HG03520 (cell line): ENCODE measurements around the gene STUB1.

Experiments used
- ATAC-seq: cut with Tn5 transposase; IDR thresholded peaks from one replicate; pipeline ENCODE4 v1.9.1; 2021; ENCODE audit warnings: mild to moderate bottlenecking, moderate library complexity; ENCODE audit not compliant: unreplicated experiment

STUB1 gene

DNA sequence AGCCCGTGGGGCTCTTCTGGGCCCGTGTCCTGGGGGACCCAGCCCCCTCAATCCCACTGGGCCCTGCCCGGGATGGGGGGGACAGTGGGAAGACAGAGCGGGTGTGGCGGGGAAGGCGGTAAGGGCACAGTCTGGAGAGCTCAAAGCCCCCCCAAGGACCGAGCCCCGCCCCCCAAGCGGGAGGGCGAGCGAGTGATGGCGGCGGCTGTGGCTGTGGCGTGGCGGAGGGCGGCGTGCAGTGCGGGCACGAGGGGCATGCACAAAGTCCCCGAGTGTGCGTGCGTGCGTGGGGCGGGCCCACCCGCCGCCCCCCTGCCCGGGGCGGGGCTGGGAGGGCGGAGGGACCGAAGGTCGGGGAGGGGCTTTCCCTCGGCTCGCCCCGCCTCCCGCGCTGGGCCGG is 13.6 kb downstream of the STUB1 start:
- ATAC-seq = no peak

GRCh38 chr16:694187-694862 is 14.1 kb downstream of the STUB1 start:
- ATAC-seq = no peak

- no peak for ATAC-seq
These were observed 14.7 kb downstream of the STUB1 start for GRCh38 chr16:694863-695354.

GRCh38 chr16:695355-696089 is 15.3 kb downstream of the STUB1 start:
- ATAC-seq = no peak

DNA sequence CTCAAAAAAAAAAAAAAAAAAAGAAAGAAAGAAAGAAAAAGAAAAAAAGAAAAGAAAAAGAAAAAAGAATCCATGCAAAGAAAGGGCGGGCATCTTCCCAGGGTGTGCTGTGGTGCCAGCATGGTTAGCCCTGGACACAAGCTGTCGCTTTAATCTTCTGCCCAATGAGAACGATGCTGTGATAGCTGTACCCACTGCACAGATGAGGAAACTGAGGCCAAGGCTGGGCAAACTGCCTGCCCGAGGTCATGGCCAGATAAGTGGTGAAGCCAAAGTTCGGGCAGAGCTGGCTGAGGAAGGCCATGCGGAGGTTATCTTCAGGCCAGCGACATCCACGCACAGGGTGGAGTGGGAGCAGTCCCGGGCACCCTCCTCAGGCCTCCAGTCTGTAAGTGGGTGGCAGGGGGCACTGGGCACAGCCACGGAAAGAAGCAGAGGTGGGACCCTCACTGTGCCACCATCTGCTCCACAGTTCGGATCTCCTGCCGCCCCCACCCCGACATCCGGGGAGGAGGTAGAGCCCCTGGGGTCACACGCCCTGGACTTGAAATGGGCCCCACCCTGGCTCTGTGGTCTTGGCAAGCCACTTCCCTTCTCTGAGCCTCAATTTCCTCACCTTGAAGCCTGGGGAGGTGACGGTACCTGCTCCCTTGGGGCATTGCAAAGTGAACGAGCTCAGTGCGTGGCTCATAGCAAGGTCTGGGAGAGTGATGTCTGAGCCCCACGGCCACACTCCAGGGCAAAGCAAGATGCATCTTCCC is 18.9 kb downstream of the STUB1 start:
- ATAC-seq = no peak

GRCh38 chr16:700684-701584 is 20.7 kb downstream of the STUB1 start:
- no peak for ATAC-seq

- ATAC-seq = no peak
These were observed 22.1 kb downstream of the STUB1 start for GRCh38 chr16:702341-702740.

DNA sequence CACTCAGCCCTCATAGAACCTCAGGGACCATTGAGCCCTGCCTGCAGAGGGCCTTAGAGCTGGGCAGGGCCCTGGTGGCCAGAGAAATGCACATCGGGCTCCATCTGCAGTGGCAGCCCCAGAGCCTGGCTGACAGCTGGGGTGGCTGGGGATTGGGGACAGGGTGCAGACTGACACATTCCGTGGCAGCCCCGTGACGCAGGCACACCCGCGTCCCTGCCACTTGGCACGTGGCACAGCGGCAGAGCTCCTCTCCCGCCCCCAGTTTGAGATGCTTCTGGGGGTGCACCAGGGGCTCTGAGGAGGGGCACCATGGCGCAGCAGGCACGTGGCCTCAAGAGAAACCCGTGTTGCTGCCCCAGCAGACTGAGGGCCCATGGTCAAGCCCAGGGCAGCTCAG is 23.2 kb downstream of the STUB1 start:
- no peak for ATAC-seq

DNA sequence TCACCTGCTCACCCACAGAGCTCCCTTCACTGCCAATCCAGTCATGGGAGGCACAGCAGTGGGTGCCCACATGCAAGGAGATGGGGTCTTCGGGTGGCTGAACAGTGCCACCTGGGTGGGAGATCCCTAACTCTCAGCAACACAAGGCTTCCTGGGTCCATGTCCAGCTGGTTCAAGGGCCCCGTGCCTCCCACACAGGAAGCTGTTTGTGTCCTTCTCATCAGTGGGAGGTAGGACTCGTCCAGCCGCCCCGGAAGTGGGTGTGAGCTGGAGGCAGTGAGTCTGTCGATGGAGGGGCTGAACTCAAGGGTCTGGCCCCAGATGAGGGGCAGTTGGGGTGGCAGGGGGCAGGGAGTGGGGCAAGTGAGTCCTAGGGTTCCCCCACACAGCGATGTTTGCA is 23.8 kb downstream of the STUB1 start:
- ATAC-seq = no peak

GRCh38 chr16:704552-705380 is 24.6 kb downstream of the STUB1 start:
- no peak for ATAC-seq

DNA sequence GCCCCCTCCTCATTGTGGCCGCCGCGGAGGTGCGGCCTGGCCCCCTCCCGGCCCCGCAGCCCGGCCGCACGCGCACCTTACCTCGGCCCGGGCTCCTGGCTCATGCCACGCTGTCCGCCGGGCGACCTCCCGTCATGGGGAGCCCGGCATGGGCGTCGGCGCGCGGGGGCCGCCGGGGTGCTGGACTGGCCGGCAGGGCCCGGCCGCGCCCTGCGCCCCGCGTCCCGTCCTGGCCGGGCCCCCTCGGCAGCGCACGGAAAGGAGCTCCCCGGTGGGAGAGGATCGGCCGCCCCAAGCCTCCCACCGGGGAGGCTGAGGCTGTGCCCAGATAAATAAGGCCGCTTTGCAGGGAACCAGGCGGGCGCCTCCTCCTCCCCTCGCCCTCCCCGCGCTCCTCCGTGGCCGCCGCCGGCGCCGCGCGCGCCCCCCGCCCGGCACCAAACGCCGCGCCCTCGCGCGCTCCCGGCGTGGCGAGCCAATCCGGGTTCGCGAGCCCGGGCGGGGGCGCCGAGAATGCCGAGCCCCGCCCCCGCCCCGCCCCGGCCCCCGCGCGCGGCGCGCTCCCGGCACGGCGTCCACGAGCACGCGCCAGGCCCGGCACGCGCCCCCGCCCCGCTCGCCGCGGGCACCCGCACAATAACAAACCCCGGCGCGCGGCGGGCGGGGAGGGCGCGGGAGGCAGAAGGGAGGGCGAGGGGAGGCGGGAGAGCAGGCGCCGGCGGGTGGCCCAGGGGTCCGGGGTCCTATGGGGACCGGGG is 25.4 kb downstream of the STUB1 start, which contains the start of gene FBXL16:
Gene FBXL16, minus strand, starts transcription at position 371 of the 758 bp plus-strand sequence. CDS start 8,396 bp downstream, outside the sequence.
- no peak for ATAC-seq

GRCh38 chr16:706189-707061 is 26.2 kb downstream of the STUB1 start:
- no peak for ATAC-seq

GRCh38 chr16:707062-707538 is 26.9 kb downstream of the STUB1 start:
- no peak for ATAC-seq

DNA sequence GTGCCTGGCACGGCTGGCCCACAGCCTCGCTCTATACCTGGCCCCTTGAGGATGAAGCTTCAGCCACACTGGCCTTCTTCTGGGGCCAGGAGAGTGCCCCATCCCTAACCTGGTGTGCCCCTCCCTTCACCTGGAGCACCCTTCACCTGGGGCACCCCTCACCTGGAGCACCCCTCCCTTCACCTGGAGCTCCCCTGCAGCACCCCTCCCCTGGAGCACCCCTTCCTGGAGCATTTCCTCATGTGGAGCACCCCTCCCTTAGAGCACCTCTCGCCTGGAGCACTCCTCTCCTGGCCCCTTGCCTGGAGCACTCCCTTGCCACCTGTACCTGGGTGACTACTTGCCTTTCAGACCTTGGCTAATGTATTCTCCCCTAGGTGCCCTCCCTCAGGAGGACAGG is 27.8 kb downstream of the STUB1 start:
- ATAC-seq = no peak

- ATAC-seq = no peak
These were observed 28.7 kb downstream of the STUB1 start for GRCh38 chr16:708959-709358.

GRCh38 chr16:709566-710499 is 29.6 kb downstream of the STUB1 start:
- ATAC-seq = no peak
